Uterus (tissue), 4 donors: ENCODE results near the gene HDAC4. TPM values are rescaled to one million over a fixed set of nuclear protein-coding genes. Genes with fewer than 3 reads are reported as not detected.
A peak's percentile ranks its signal among the peaks of the same experiment; 100 is the strongest.

Source experiments
- DNase-seq, 2 donors: peaks; one replicate each; pipeline ENCODE4 v3.0.0-alpha.2; 2019 to 2020
- H3K27ac ChIP-seq, 2 donors: fragments of 200-600 bp; sonication (generic); 1 replicate in 1 of 2; 2 replicates in 1 of 2; pipeline ENCODE4 v1.5.1; 2016 to 2018
- H3K27me3 ChIP-seq, 2 donors: fragments of 200-600 bp; sonication (generic); one replicate each; pipeline ENCODE4 v1.5.1; 2018 to 2019; ENCODE audit warnings: control low read depth in 1 of 2
- H3K36me3 ChIP-seq, 2 donors: fragments of 200-600 bp; sonication (generic); one replicate each; pipeline ENCODE4 v1.5.1; 2019; ENCODE audit warnings: control low read depth in 1 of 2
- H3K4me1 ChIP-seq, 2 donors: fragments of 200-600 bp; sonication (generic); one replicate each; pipeline ENCODE4 v1.5.1; 2018 to 2019; ENCODE audit warnings: control low read depth in 1 of 2
- H3K4me3 ChIP-seq, 2 donors: fragments of 200-600 bp; sonication (generic); 1 replicate in 1 of 2; 2 replicates in 1 of 2; pipeline ENCODE4 v1.5.1; 2018 to 2019; ENCODE audit warnings: mild to moderate bottlenecking in 1 of 2
- H3K9me3 ChIP-seq, 2 donors: fragments of 200-600 bp; sonication (generic); one replicate each; pipeline ENCODE4 v1.5.1; 2019; ENCODE audit warnings: control low read depth in 1 of 2
- POLR2A ChIP-seq, 2 donors: fragments of 450-650 bp; IDR thresholded peaks; one replicate each; pipeline ENCODE4 v1.6.1; 2016; ENCODE audit warnings: antibody characterized with exemption in 2 of 2, mild to moderate bottlenecking in 1 of 2, moderate library complexity in 1 of 2
- intact Hi-C: fragments of 100-400 bp; cut with DNase I; formaldehyde crosslinking; loops from one replicate; pipeline ENCODE4 v1.15.1; 2023; ENCODE audit warnings: low total_unique reads
- total RNA-seq, 4 donors: library from RNA; depleted of rRNA in 3 of 4; stranded (reverse); fragments of >200 nt in 3 of 4; gene quantifications; one replicate each; pipeline versions ENCODE4 v1.1.0 to v1.2.4, GENCODE V29; 2014 to 2023
- TF ChIP-seq, protein P1 (sequence below), 4 experiments: fragments of 200-600 bp in 2 of 4; fragments of 450-650 bp in 2 of 4; sonication (generic) in 2 of 4; IDR thresholded peaks; one replicate each; pipeline ENCODE4 v1.5.1; 2016 to 2019; ENCODE audit warnings: antibody characterized with exemption in 4 of 4, mild to moderate bottlenecking in 2 of 4, moderate library complexity in 1 of 4
- donor health status: DM: yes; HTN: yes; CAD: no.

Gene HDAC4
- total RNA-seq, 4 donors from 2014 or later = 42.1 to 91.5 (median 73.4) TPM

DNA sequence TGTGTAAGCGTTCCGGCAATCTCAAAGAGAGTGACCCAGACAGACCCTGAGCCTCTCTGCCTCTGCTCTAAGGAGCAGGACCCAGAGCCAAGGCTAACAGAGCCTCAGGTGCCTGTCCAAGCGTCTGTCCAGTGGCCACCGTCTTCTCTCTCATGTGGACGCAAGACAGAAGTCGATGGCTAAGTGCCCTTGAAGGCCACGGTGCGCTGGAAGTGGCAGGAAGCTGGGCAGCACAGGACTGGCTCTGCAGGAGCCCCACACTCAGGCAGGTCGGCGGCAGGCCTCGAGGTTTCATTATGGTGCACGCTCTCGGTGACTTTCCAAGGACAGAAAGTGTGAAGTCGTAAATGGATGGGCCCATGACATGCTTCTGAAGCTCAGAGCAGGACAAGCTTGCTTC, 49.1 kb downstream of the HDAC4 start:
- Histone ChIP-seq H3K4me3 (no peak overlapping the region), H3K4me1 (peaks cover 8 to 12% of the 10 kb centered on the region in 2 donors), H3K27me3 (no peaks in the 10 kb centered on the region), H3K9me3 (no peaks in the 10 kb centered on the region), H3K27ac (no peak overlapping the region), H3K36me3 (no peaks in the 10 kb centered on the region)
- intact Hi-C loops = no loop called here
- DNase-seq = peak in 1 of 2 donors; percentile 12
- no peak for TF ChIP-seq POLR2A (IDR thresholded peaks at IDR 0.05)
- TF ChIP-seq, protein P1, sequence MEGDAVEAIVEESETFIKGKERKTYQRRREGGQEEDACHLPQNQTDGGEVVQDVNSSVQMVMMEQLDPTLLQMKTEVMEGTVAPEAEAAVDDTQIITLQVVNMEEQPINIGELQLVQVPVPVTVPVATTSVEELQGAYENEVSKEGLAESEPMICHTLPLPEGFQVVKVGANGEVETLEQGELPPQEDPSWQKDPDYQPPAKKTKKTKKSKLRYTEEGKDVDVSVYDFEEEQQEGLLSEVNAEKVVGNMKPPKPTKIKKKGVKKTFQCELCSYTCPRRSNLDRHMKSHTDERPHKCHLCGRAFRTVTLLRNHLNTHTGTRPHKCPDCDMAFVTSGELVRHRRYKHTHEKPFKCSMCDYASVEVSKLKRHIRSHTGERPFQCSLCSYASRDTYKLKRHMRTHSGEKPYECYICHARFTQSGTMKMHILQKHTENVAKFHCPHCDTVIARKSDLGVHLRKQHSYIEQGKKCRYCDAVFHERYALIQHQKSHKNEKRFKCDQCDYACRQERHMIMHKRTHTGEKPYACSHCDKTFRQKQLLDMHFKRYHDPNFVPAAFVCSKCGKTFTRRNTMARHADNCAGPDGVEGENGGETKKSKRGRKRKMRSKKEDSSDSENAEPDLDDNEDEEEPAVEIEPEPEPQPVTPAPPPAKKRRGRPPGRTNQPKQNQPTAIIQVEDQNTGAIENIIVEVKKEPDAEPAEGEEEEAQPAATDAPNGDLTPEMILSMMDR (IDR thresholded peaks at IDR 0.05) = no peak

DNA sequence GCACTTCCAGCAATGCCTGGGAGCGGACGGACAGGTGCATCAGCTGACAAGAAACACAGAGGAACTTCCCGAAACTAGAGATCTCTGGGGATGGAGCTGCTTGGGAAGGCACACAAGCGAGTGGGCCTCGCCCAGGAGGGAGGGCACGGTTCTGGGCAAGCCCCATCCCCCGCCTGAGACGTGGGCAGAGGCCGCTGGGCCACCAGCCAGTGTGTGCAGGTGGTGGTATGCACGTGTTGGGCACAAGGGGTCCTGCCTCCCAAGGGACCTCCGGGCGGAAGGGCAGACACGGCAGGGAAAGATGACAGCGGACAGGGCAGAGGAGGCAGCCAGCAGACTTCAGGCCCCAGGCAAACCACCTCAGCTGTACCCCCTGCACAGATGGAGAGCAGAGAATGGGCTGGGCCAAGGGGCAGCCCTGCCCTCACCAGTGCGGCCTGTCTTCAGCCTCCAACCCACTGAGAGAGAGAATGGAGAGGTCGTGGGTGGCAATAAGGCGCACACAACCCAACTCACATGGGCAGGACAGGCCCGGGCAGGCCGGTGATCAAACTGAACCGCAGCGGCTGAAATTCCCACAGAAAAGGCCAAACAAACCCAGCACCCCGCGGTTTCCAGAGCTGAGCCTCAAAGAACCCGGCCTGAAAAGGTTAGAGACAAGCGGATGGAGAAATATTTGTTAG, 51.2 kb downstream of the HDAC4 start:
- Histone ChIP-seq H3K4me3 (no peak overlapping the region), H3K27ac (peak overlapping the region; percentile 84 to 91), H3K4me1 (peaks cover 8 to 12% of the 10 kb centered on the region in 2 donors), H3K27me3 (no peaks in the 10 kb centered on the region), H3K9me3 (no peaks in the 10 kb centered on the region), H3K36me3 (no peaks in the 10 kb centered on the region)
- intact Hi-C loops = no loop called here
- no peak for TF ChIP-seq POLR2A (IDR thresholded peaks at IDR 0.05)
- TF ChIP-seq, protein P1 (IDR thresholded peaks at IDR 0.05) = no peak
- DNase-seq = peak in 1 of 2 donors; percentile 21

DNA sequence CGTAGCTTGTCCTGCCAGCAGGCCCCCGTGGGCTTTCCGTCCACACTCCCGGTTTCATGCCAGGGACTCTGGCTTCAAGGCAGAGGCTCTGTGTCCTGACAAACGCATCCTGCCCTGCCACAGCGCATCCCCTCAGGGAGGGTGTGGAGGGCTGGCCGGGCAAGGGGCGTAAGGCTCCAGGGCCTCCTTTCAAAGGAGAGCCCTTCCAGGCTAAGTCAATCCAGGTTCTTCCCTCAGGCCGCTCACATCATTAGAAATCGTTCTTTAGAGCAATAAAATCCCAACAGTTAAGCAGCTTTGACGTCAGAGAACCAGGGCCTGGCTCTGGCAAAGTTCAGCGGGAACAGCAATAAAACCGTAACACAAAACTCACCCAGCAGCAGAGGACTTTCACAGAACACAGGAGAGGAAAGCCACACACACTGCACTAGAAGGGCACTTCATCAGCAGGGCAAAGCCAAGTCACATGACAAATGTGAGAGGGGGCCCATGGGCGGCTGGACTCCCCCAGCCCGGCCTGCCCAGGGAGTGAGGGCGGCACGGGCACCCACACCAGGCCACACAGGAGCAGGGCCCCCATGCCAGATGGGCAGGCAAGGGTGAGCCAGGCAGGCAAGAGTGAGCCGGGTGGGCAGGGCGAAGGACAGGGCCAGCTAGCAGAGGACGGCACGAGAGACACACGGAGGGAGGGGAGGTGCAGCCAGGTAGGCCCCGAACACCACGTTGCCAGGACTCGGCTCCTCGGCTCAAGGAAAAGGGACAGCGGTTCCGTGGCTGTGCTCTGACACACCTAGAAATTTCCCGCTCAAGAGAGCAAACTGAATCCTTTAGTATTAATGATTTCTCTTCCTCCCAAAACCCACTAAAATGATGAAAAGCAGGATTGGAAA, 52.0 kb downstream of the HDAC4 start:
- Histone ChIP-seq H3K9me3 (no peaks in the 10 kb centered on the region), H3K27ac (peak overlapping the region; percentile 84 to 91), H3K4me3 (no peak overlapping the region), H3K4me1 (peaks cover 8 to 12% of the 10 kb centered on the region in 2 donors), H3K36me3 (no peaks in the 10 kb centered on the region), H3K27me3 (no peaks in the 10 kb centered on the region)
- intact Hi-C loops = no loop called here
- peak; percentile 68 to 84 for DNase-seq
- no peak for TF ChIP-seq POLR2A (IDR thresholded peaks at IDR 0.05)
- TF ChIP-seq, protein P1 (IDR thresholded peaks at IDR 0.05) = no peak

DNA sequence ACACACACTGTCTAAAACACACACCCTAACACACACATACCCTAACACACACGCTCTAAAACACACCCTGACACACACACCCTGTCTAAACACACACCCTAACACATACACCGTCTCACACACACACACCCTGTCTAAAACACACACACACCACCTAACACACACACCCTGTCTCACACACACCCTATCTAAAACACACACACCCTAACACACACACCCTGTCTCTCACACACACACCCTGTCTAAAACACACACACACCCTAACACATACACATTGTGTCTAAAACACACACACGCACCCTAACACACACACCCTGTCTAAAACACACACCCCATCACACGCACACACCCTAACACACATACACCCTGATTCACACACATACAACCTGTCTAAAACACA, 54.1 kb downstream of the HDAC4 start:
- TF ChIP-seq, protein P1 (IDR thresholded peaks at IDR 0.05) = no peak
- TF ChIP-seq POLR2A (IDR thresholded peaks at IDR 0.05) = no peak
- Histone ChIP-seq H3K36me3 (no peaks in the 10 kb centered on the region), H3K4me1 (peaks cover 8 to 12% of the 10 kb centered on the region in 2 donors), H3K27me3 (no peaks in the 10 kb centered on the region), H3K27ac (no peak overlapping the region), H3K9me3 (no peaks in the 10 kb centered on the region), H3K4me3 (no peak overlapping the region)
- intact Hi-C loops = no loop called here
- no peak for DNase-seq

DNA sequence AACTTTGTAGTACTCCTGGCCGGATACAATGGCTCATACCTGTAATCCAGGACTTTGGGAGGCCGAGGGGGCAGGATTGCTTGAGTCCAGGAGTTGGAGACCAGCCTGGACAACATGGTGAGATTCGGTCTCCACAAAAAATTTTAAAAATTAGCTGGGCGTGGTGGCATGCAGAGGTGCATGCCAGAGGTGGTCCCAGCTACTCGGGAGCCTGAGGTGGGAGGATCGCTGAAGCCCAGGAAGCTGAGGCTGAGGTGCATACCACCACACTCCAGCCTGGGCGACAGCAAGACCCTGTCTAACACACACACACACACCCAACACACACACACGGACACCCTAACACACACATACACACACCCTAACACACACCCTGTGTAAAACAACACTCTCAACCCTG, 55.6 kb downstream of the HDAC4 start:
- no peak for TF ChIP-seq POLR2A (IDR thresholded peaks at IDR 0.05)
- TF ChIP-seq, protein P1 (IDR thresholded peaks at IDR 0.05) = no peak
- intact Hi-C loops = no loop called here
- no peak overlapping the region for H3K4me3 ChIP-seq
- DNase-seq = no peak
- H3K9me3 ChIP-seq = no peaks in the 10 kb centered on the region
- H3K4me1 ChIP-seq = peaks cover 8 to 12% of the 10 kb centered on the region in 2 donors
- H3K27me3 ChIP-seq = no peaks in the 10 kb centered on the region
- no peaks in the 10 kb centered on the region for H3K36me3 ChIP-seq
- no peak overlapping the region for H3K27ac ChIP-seq
